SJSA1 (cell line): Measurements from ENCODE around the gene C1orf87. TPM values are rescaled to one million over a fixed set of nuclear protein-coding genes. Genes with fewer than 3 reads are reported as not detected.

Source experiments
- total RNA-seq: library from RNA; depleted of rRNA; stranded (reverse); fragments of >200 nt; shearing (Covaris generic); gene quantifications from 2 replicates; pipeline ENCODE4 v1.2.3, GENCODE V29; 2014; rRNA removed

Gene C1orf87
- total RNA-seq, 1 experiment from 2014 or later, result not detected

Other genes with a start within 250 kb of the C1orf87 start
- gene CYP2J2, start 147.0 kb downstream of the C1orf87 start, total RNA-seq, result not detected in 2 replicates